K562 (cell line): ENCODE data around the gene DMAC2L. TPM values are rescaled to one million over a fixed set of nuclear protein-coding genes. Genes with fewer than 3 reads are reported as not detected.

ENCODE experiments used
- ATAC-seq: fragments of 200-7000 bp; cut with Tn5 transposase; 3 replicates; pipeline ENCODE4 v1.9.1; 2020; ENCODE audit warnings: moderate library complexity
- BruUV-seq: library from RNA; stranded (reverse); fragments of 400-500 nt; replicated peaks from 2 replicates; lab custom pipeline; 2021; lab: Mats Ljungman, UMichigan
- CTCF ChIA-PET: fragments of 300-600 bp; formaldehyde crosslinking; extraction: SDS; loops from one replicate; lab custom pipeline; 2021; ENCODE audit warnings: low intra/inter-chr PET ratio; lab: Yijun Ruan, JAX
- POLR2A ChIA-PET: fragments of 300-600, 350-650 bp; sonication (Branson Sonifier 250); formaldehyde crosslinking; extraction: SDS; loops from one replicate; lab custom pipeline; 2021; ENCODE audit warnings: antibody characterized with exemption, inconsistent platforms; lab: Yijun Ruan, JAX
- DNase-seq, 4 experiments: peaks; one replicate each; pipeline versions ENCODE4 v3.0.0 to v3.0.0-alpha.2; 2011 to 2018; ENCODE audit warnings: low spot score in 3 of 4, mixed read lengths in 3 of 4; ENCODE audit errors: extremely low read depth in 1 of 4
- FAIRE-seq: peaks from 2 replicates; lab custom pipeline; 2011; peaks lifted over from hg19 to GRCh38; lab: Jason Lieb, UNC
- H2AFZ ChIP-seq: 2 replicates; pipeline ENCODE4 v1.6.0; 2011; ENCODE audit warnings: low read depth, low read length, control low read depth, inconsistent platforms
- H3K27ac ChIP-seq: fragments of 200-600 bp; 3 replicates; pipeline ENCODE4 v1.8.0; 2011; ENCODE audit warnings: low read depth, mild to moderate bottlenecking, control low read depth, inconsistent platforms, low read length, moderate library complexity, mixed read lengths; ENCODE audit errors: extremely low read depth
- H3K27me3 ChIP-seq, 2 experiments: fragments of 300-600 bp in 1 of 2; 2 replicates in 1 of 2; 3 replicates in 1 of 2; pipeline versions ENCODE4 v1.6.0 to v1.8.0; 2011; ENCODE audit warnings: inconsistent platforms in 2 of 2, low read length in 2 of 2, mild to moderate bottlenecking in 1 of 2, mixed read lengths in 1 of 2, moderate library complexity in 1 of 2; ENCODE audit not compliant: control insufficient read depth in 2 of 2, insufficient read depth in 2 of 2
- H3K36me3 ChIP-seq: fragments of 300-600 bp; 3 replicates; pipeline ENCODE4 v1.8.0; 2011; ENCODE audit warnings: mild to moderate bottlenecking, low read length, inconsistent platforms; ENCODE audit not compliant: control insufficient read depth, insufficient read depth
- H3K4me1 ChIP-seq, 2 experiments: fragments of 200-600 bp in 1 of 2; replicated peaks in 1 of 2; 2 replicates in 1 of 2; 3 replicates in 1 of 2; pipeline versions ENCODE4 v1.5.1 to v1.8.0; 2011; ENCODE audit warnings: inconsistent platforms in 2 of 2, low read length in 2 of 2, mild to moderate bottlenecking in 1 of 2, mixed read lengths in 1 of 2, moderate library complexity in 1 of 2; ENCODE audit not compliant: control insufficient read depth in 2 of 2, insufficient read depth in 2 of 2
- H3K4me2 ChIP-seq: 2 replicates; pipeline ENCODE4 v1.6.1; 2011; ENCODE audit warnings: low read length, control low read depth, inconsistent platforms, mixed read lengths; ENCODE audit not compliant: insufficient read depth
- H3K4me3 ChIP-seq: fragments of 200-600 bp; sonication (generic), shearing (Covaris generic); 2 replicates; pipeline ENCODE4 v1.5.1; 2016; ENCODE audit warnings: control low read depth, inconsistent platforms
- H3K79me2 ChIP-seq: fragments of 200-600 bp; 3 replicates; pipeline ENCODE4 v1.8.0; 2011; ENCODE audit warnings: low read length, inconsistent platforms; ENCODE audit not compliant: control insufficient read depth, insufficient read depth
- H3K9ac ChIP-seq, 2 experiments: 2 replicates each; pipeline versions ENCODE4 v1.6.0 to v1.6.1; 2011; ENCODE audit warnings: low read depth in 2 of 2, low read length in 2 of 2, control low read depth in 1 of 2, inconsistent platforms in 1 of 2, mild to moderate bottlenecking in 1 of 2, mixed read lengths in 1 of 2; ENCODE audit not compliant: insufficient read depth in 1 of 2
- H3K9me1 ChIP-seq: one replicate; pipeline ENCODE4 v1.6.0; 2011; ENCODE audit warnings: inconsistent platforms, mild to moderate bottlenecking, low read length, moderate library complexity; ENCODE audit not compliant: control insufficient read depth, insufficient read depth
- H3K9me3 ChIP-seq: replicated peaks from 2 replicates; pipeline ENCODE4 v1.5.1; 2011; ENCODE audit warnings: low read depth, low read length, inconsistent platforms; ENCODE audit not compliant: control insufficient read depth, insufficient read depth
- H4K20me1 ChIP-seq: replicated peaks from 2 replicates; pipeline ENCODE4 v1.6.1; 2011; ENCODE audit warnings: low read length, inconsistent platforms, mixed read lengths; ENCODE audit not compliant: control insufficient read depth, insufficient read depth
- ARHGAP35 ChIP-seq: fragments of 450-650 bp; IDR thresholded peaks from 2 replicates; pipeline ENCODE4 v1.6.1; 2018; ENCODE audit not compliant: partially characterized antibody
- ATF2 ChIP-seq: sonication (generic); formaldehyde crosslinking; IDR thresholded peaks from 2 replicates; pipeline ENCODE4 v1.8.1; 2022; ENCODE audit warnings: missing genetic modification reagents
- CBFB ChIP-seq: sonication (generic); formaldehyde crosslinking; IDR thresholded peaks from 2 replicates; pipeline ENCODE4 v1.4.0; 2020; ENCODE audit warnings: mild to moderate bottlenecking, missing genetic modification reagents
- EGR1 ChIP-seq: fragments of 450-650 bp; conservative IDR thresholded peaks from 2 replicates; pipeline ENCODE4 v1.6.1; 2017; ENCODE audit warnings: mild to moderate bottlenecking
- FOSL1 ChIP-seq: fragments of 200-800 bp; sonication (Bioruptor generic); conservative IDR thresholded peaks from 2 replicates; pipeline ENCODE4 v1.6.1; 2016; ENCODE audit warnings: missing genetic modification characterization, missing compliant biosample characterization
- HDAC8 ChIP-seq: fragments of 450-650 bp; IDR thresholded peaks from 2 replicates; pipeline ENCODE4 v1.6.1; 2016; ENCODE audit warnings: mild to moderate bottlenecking, missing genetic modification characterization, moderate library complexity, missing compliant biosample characterization
- HMG20B ChIP-seq: fragments of 250-450 bp; sonication (Bioruptor Pico); IDR thresholded peaks from 2 replicates; pipeline ENCODE4 v1.5.0; 2021; ENCODE audit warnings: mild to moderate bottlenecking
- NCOR1 ChIP-seq: fragments of 450-650 bp; IDR thresholded peaks from 2 replicates; pipeline ENCODE4 v1.6.1; 2016; ENCODE audit warnings: mild to moderate bottlenecking, moderate library complexity
- NR3C1 ChIP-seq: sonication (generic); formaldehyde crosslinking; IDR thresholded peaks from 2 replicates; pipeline ENCODE4 v1.8.1; 2022; ENCODE audit warnings: missing genetic modification reagents
- POLR2A ChIP-seq: fragments of 450-650 bp; conservative IDR thresholded peaks from 2 replicates; pipeline ENCODE4 v1.6.1; 2016
- POLR2H ChIP-seq: IDR thresholded peaks from 2 replicates; pipeline ENCODE4 v1.6.1; 2016; ENCODE audit warnings: missing genetic modification characterization, low read depth, mild to moderate bottlenecking, control low read depth, missing compliant biosample characterization, moderate library complexity
- SMC3 ChIP-seq: conservative IDR thresholded peaks from 2 replicates; pipeline ENCODE4 v1.6.1; 2011; ENCODE audit warnings: low read depth, low read length, improper control_type of control experiment; ENCODE audit not compliant: insufficient read depth
- TCF15 ChIP-seq: fragments of 250-450 bp; sonication (Bioruptor Pico); IDR thresholded peaks from 2 replicates; pipeline ENCODE4 v1.8.0; 2022; ENCODE audit warnings: moderate library complexity, mild to moderate bottlenecking, inconsistent platforms
- ZFP36 ChIP-seq: fragments of 150-350 bp; IDR thresholded peaks from 2 replicates; pipeline ENCODE4 v1.6.1; 2018; ENCODE audit warnings: low read length, low read depth; ENCODE audit not compliant: partially characterized antibody
- ZNF707 ChIP-seq: fragments of 250-450 bp; sonication (Bioruptor Pico); conservative IDR thresholded peaks from 2 replicates; pipeline ENCODE4 v1.8.0; 2022; ENCODE audit warnings: inconsistent platforms, mild to moderate bottlenecking, moderate library complexity
- WGBS: fragments of 100-300 bp; shearing (Covaris generic); methylation state at CpG from one replicate; pipeline ENCODE4 v1.1.6; 2016; ENCODE audit warnings: low coverage, mixed read lengths; ENCODE audit not compliant: insufficient coverage; ENCODE audit errors: missing lambda C conversion rate; 5-methylcytosine and 5-hydroxymethylcytosine counted together
- in situ Hi-C: fragments of 300-500 bp; cut with MboI; formaldehyde crosslinking; loops from 4 replicates; pipeline ENCODE4 v1.15.0; 2018; ENCODE audit warnings: inconsistent platforms, mixed read lengths
- intact Hi-C: fragments of 100-400 bp; cut with micrococcal nuclease; formaldehyde crosslinking; loops from 2 replicates; pipeline ENCODE4 v1.14.2; 2022
- polyA plus RNA-seq, 8 experiments: library from polyadenylated mRNA; depleted of rRNA in 4 of 8; stranded (reverse) in 5 of 8; unstranded in 3 of 8; fragments of >200 nt; fragmentation: Nextera tagmentation in 2 of 8; fragmentation: Illumina TruSeq in 1 of 8; extraction: Ambion mirVana in 2 of 8; extraction: Trizol in 1 of 8; gene quantifications; 2 replicates each; pipeline versions ENCODE4 v1.2.1 to v1.2.3, GENCODE V29; 2011 to 2014; ENCODE audit warnings: inconsistent platforms in 1 of 8, missing spikeins in 1 of 8
- total RNA-seq, 7 experiments: library from RNA; depleted of rRNA in 6 of 7; stranded (reverse); fragments of >200 nt in 6 of 7; fragmentation: Illumina TruSeq in 2 of 7; extraction: Trizol in 2 of 7; gene quantifications; 2 replicates each; pipeline versions ENCODE4 v1.2.1 to v1.2.3, GENCODE V29; 2011 to 2021; ENCODE audit warnings: low replicate concordance in 1 of 7

The DMAC2L gene
- total and polyA plus RNA-seq, 9 of the 15 experiments (the other 6 are each of a cell fraction or from before 2014, with no cell fraction given): 4.0 to 37.2 (median 9.3) TPM

GRCh38 chr14:50265029-50265428 is 47.1 kb upstream of the DMAC2L start (continued):
- TF ChIP-seq ZFP36 (no peak), SMC3 (no peak)

- no peaks in the 10 kb centered on the region for H3K36me3 ChIP-seq
- no peaks in the 10 kb centered on the region for H3K4me1 ChIP-seq
- H3K79me2 ChIP-seq: no peaks in the 10 kb centered on the region
- ATAC-seq: no peak
- no peak for TF ChIP-seq HDAC8 (tag)
- no peak for TF ChIP-seq EGR1
- TF ChIP-seq ZNF707: no peak
- TF ChIP-seq TCF15 (CRISPR knock-in tag): no peak
- TF ChIP-seq ARHGAP35: no peak
- no peak for TF ChIP-seq HMG20B
- TF ChIP-seq FOSL1 (tag): no peak
- TF ChIP-seq POLR2A: no peak
- TF ChIP-seq CBFB (CRISPR knock-in tag): no peak
- TF ChIP-seq NR3C1: no peak
- TF ChIP-seq POLR2H (tag): no peak
- TF ChIP-seq NCOR1: no peak
- TF ChIP-seq ATF2: no peak
- in situ Hi-C loops: no loop called here
- H3K27me3 ChIP-seq: no peaks in the 10 kb centered on the region
- no peaks in the 10 kb centered on the region for H3K9me3 ChIP-seq
- FAIRE-seq: no peak
- POLR2A ChIA-PET: no interaction called here
- intact Hi-C loops: no loop called here
- H3K9me1 ChIP-seq: no peaks in the 10 kb centered on the region
- no peak overlapping the region for H2AFZ ChIP-seq
- no TSS peak for BruUV-seq
- H3K9ac ChIP-seq: no peak overlapping the region
- CTCF ChIA-PET: no interaction called here
- no peak overlapping the region for H3K4me2 ChIP-seq
- no peak overlapping the region for H3K4me3 ChIP-seq
- no peaks in the 10 kb centered on the region for H4K20me1 ChIP-seq
- no peak overlapping the region for H3K27ac ChIP-seq
- DNase-seq: no peak
- 85% methylated on average over 6 of the region's 6 CpGs for WGBS
Measured at GRCh38 chr14:50270932-50271331, 41.2 kb upstream of the DMAC2L start.
